ENCODE measurements around the gene TMEM59.

DNA sequence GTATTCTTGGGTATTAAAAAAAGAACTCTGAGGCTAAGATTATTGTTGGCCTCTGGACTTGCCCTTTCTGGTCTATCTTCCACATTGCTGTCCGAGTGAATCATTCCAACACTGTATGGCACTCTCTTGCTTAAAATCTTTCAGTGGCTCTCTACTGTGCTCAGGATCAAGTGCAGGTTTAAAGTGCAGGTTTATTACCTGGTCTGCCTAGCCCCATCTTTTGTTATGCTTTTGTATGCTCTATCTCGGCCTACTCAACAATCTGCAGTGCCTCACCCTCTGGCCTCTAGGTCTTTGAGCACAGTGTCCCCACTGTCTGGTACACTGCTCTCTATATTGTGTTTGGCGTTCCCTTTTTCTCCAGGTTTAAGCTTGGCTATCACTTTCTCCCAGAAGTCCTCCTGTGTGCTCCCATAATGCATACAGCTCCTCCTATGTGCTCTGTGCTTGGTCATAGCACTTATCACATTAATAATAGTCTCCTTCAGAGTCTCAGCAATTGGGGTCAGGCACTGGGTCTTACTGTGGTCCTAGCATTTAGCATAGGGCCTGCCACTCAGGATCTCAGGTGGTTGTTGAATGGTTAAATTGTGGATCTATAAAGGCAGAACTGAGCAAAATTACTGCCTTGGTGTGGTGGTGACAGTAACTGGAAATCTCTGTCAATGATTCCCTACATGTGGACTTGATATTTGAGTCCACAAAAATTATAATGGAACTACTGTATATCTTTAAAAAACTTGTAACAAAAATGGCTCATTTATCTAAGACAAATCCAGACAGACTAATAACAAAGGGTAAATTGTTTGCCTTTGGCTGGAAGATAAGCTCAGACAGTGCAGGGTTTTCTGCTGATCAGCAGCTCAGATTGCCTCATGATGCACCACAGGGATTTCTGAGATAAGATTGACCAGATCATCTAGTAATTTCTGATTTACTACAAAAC lies 24.4 kb downstream of the TMEM59 start:
- no peak for TF ChIP-seq ZNF211 (tag by site-specific recombination; IDR thresholded peaks at IDR 0.05; ENCODE audit: low read depth)
- TF ChIP-seq, protein P1, sequence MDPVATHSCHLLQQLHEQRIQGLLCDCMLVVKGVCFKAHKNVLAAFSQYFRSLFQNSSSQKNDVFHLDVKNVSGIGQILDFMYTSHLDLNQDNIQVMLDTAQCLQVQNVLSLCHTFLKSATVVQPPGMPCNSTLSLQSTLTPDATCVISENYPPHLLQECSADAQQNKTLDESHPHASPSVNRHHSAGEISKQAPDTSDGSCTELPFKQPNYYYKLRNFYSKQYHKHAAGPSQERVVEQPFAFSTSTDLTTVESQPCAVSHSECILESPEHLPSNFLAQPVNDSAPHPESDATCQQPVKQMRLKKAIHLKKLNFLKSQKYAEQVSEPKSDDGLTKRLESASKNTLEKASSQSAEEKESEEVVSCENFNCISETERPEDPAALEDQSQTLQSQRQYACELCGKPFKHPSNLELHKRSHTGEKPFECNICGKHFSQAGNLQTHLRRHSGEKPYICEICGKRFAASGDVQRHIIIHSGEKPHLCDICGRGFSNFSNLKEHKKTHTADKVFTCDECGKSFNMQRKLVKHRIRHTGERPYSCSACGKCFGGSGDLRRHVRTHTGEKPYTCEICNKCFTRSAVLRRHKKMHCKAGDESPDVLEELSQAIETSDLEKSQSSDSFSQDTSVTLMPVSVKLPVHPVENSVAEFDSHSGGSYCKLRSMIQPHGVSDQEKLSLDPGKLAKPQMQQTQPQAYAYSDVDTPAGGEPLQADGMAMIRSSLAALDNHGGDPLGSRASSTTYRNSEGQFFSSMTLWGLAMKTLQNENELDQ (tag by site-specific recombination; IDR thresholded peaks at IDR 0.05; ENCODE audit: low read depth) = no peak
- TF ChIP-seq, protein P2, sequence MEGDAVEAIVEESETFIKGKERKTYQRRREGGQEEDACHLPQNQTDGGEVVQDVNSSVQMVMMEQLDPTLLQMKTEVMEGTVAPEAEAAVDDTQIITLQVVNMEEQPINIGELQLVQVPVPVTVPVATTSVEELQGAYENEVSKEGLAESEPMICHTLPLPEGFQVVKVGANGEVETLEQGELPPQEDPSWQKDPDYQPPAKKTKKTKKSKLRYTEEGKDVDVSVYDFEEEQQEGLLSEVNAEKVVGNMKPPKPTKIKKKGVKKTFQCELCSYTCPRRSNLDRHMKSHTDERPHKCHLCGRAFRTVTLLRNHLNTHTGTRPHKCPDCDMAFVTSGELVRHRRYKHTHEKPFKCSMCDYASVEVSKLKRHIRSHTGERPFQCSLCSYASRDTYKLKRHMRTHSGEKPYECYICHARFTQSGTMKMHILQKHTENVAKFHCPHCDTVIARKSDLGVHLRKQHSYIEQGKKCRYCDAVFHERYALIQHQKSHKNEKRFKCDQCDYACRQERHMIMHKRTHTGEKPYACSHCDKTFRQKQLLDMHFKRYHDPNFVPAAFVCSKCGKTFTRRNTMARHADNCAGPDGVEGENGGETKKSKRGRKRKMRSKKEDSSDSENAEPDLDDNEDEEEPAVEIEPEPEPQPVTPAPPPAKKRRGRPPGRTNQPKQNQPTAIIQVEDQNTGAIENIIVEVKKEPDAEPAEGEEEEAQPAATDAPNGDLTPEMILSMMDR (tag by site-specific recombination; IDR thresholded peaks at IDR 0.05) = no peak
- TF ChIP-seq SCRT1 (tag by site-specific recombination; IDR thresholded peaks at IDR 0.05; ENCODE audit: borderline replicate concordance) = no peak
- TF ChIP-seq MZF1 (tag by site-specific recombination; IDR thresholded peaks at IDR 0.05; ENCODE audit: borderline replicate concordance) = no peak
- TF ChIP-seq ZNF16 (tag by site-specific recombination; IDR thresholded peaks at IDR 0.05; ENCODE audit: low read depth) = no peak
- no peak for TF ChIP-seq TCF7L2 (IDR thresholded peaks at IDR 0.05; ENCODE audit: borderline replicate concordance, low read depth, low read length)
- TF ChIP-seq ZNF121 (tag by site-specific recombination; IDR thresholded peaks at IDR 0.05) = no peak
- TF ChIP-seq, protein P3, sequence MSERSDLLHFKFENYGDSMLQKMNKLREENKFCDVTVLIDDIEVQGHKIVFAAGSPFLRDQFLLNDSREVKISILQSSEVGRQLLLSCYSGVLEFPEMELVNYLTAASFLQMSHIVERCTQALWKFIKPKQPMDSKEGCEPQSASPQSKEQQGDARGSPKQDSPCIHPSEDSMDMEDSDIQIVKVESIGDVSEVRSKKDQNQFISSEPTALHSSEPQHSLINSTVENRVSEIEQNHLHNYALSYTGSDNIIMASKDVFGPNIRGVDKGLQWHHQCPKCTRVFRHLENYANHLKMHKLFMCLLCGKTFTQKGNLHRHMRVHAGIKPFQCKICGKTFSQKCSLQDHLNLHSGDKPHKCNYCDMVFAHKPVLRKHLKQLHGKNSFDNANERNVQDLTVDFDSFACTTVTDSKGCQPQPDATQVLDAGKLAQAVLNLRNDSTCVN (tag by site-specific recombination; optimal IDR thresholded peaks at IDR 0.05) = no peak

Measured in HEK293 (cell line).